GOT3 (cell line): ENCODE data around the gene LTB4R.

Experiments used
- DNase-seq: peaks from one replicate; lab custom pipeline; 2025; ENCODE audit warnings: mixed read lengths; lab: John Stamatoyannopoulos, UW

LTB4R gene

GRCh38 chr14:24300326-24300980 is 10.8 kb upstream of the LTB4R start:
- no peak for DNase-seq

GRCh38 chr14:24304019-24304387 is 7.3 kb upstream of the LTB4R start:
- no peak for DNase-seq

- DNase-seq, result no peak
These were observed 4.1 kb upstream of the LTB4R start for GRCh38 chr14:24307156-24307574.

GRCh38 chr14:24307575-24308341 is 3.5 kb upstream of the LTB4R start, which contains the start of gene CIDEB:
CIDEB (minus strand) TSS chr14:24307977; CDS start chr14:24307858, 119 bp downstream.
- no peak for DNase-seq

- no peak for DNase-seq
These were observed 2.8 kb upstream of the LTB4R start for GRCh38 chr14:24308342-24309124.

- no peak for DNase-seq
These were observed 1.6 kb upstream of the LTB4R start, which contains the start of gene LTB4R2 for GRCh38 chr14:24309538-24310264. LTB4R2 (plus strand) TSS chr14:24310140; CDS start chr14:24310665, 525 bp downstream.

GRCh38 chr14:24310265-24310645 is 1.0 kb upstream of the LTB4R start:
- DNase-seq, result no peak

- no peak for DNase-seq
These were observed 724 bp downstream of the LTB4R start for GRCh38 chr14:24311837-24312615.

- DNase-seq, result no peak
These were observed 1.6 kb downstream of the LTB4R start for GRCh38 chr14:24312736-24313507.

- no peak for DNase-seq
These were observed 2.6 kb downstream of the LTB4R start for GRCh38 chr14:24313913-24314312.

- DNase-seq, result no peak
These were observed 3.3 kb downstream of the LTB4R start for GRCh38 chr14:24314377-24315193.

GRCh38 chr14:24315243-24315806 is 4.0 kb downstream of the LTB4R start:
- no peak for DNase-seq

GRCh38 chr14:24315807-24316596 is 4.7 kb downstream of the LTB4R start:
- no peak for DNase-seq

- DNase-seq, result no peak
These were observed 5.3 kb downstream of the LTB4R start for GRCh38 chr14:24316597-24316950.

GRCh38 chr14:24317141-24317928 is 6.0 kb downstream of the LTB4R start:
- no peak for DNase-seq

GRCh38 chr14:24321212-24321975 is 10.1 kb downstream of the LTB4R start:
- no peak for DNase-seq

- no peak for DNase-seq
These were observed 11.4 kb downstream of the LTB4R start for GRCh38 chr14:24322672-24323071.
